A549 (cell line): Measurements from ENCODE around the gene CDKN2A.

ENCODE experiments used
- CBX8 ChIP-seq: fragments of 200-600 bp; sonication (generic); IDR thresholded peaks from 2 replicates; pipeline ENCODE4 v1.6.1; 2016
- JUN ChIP-seq, 2 experiments: fragments of >200 bp; sonication (Bioruptor Twin); formaldehyde crosslinking; IDR thresholded peaks; 2 replicates in 1 of 2; 3 replicates in 1 of 2; pipeline ENCODE4 v1.6.1; 2016 to 2017
- NFE2L2 ChIP-seq: fragments of 150-350 bp; conservative IDR thresholded peaks from 2 replicates; pipeline ENCODE4 v1.6.1; 2014; ENCODE audit warnings: low read length
- POLR2A ChIP-seq: IDR thresholded peaks from 2 replicates; pipeline ENCODE4 v1.6.1; 2012; ENCODE audit warnings: mild to moderate bottlenecking, low read length
- TFCP2L1 ChIP-seq: fragments of 250-450 bp; sonication (Bioruptor Pico); IDR thresholded peaks from 2 replicates; pipeline ENCODE4 v1.5.0; 2021; ENCODE audit warnings: mild to moderate bottlenecking
- TF ChIP-seq, protein P1 (sequence below): fragments of >200 bp; sonication (Bioruptor Twin); formaldehyde crosslinking; IDR thresholded peaks from 3 replicates; pipeline ENCODE4 v1.5.1; 2016
- TF ChIP-seq, protein P2 (sequence below): IDR thresholded peaks from 2 replicates; pipeline ENCODE4 v1.6.1; 2012

DNA sequence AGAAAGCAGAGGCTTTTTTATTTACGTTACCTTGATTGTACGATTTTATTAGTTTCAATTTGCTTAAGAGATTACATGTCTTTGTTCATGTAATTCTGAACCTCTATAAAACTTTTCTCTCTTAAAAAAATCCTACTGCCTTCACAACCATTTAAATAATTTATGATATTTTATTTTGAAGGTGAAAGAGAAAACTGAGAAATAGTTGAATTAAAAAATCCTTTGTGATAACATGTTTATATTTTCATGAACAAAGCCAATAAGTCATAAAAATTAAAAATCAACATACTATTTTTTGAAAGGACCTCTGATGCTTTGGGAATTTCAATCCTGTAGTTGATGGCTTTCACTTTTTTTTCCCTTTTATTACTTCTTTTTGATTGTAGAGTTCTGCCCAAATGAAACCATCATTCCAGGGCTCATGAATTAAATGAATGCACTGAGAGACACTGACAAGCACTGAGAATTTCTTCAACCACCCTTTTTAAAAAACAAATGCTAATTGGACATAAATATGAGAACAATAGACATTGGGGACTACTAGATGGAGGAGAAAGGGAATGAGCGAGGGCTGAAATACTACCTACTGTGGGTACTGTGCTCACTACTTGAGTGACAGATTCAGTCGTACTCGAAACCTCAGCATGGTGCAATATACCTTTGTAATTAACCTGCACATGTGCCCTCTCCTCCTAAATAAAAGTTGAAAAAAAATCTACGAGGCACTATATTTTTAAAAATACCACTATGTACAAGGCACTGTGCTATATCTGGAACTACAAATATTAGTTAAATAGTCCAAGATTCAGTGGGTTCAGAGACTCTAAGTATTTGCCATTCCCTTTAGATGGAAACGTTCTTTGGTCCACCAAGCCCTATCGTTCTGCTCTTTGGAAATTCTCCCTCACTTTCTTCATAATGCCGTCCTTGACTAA is 5.9 kb downstream of the CDKN2A start:
- TF ChIP-seq, protein P1, sequence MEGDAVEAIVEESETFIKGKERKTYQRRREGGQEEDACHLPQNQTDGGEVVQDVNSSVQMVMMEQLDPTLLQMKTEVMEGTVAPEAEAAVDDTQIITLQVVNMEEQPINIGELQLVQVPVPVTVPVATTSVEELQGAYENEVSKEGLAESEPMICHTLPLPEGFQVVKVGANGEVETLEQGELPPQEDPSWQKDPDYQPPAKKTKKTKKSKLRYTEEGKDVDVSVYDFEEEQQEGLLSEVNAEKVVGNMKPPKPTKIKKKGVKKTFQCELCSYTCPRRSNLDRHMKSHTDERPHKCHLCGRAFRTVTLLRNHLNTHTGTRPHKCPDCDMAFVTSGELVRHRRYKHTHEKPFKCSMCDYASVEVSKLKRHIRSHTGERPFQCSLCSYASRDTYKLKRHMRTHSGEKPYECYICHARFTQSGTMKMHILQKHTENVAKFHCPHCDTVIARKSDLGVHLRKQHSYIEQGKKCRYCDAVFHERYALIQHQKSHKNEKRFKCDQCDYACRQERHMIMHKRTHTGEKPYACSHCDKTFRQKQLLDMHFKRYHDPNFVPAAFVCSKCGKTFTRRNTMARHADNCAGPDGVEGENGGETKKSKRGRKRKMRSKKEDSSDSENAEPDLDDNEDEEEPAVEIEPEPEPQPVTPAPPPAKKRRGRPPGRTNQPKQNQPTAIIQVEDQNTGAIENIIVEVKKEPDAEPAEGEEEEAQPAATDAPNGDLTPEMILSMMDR = no peak
- no peak for TF ChIP-seq TFCP2L1 (CRISPR knock-in tag)
- TF ChIP-seq CBX8 = no peak
- TF ChIP-seq JUN (IDR thresholded peaks at IDR 0.05) = no peak
- no peak for TF ChIP-seq NFE2L2
- no peak for TF ChIP-seq POLR2A
- TF ChIP-seq, protein P2, sequence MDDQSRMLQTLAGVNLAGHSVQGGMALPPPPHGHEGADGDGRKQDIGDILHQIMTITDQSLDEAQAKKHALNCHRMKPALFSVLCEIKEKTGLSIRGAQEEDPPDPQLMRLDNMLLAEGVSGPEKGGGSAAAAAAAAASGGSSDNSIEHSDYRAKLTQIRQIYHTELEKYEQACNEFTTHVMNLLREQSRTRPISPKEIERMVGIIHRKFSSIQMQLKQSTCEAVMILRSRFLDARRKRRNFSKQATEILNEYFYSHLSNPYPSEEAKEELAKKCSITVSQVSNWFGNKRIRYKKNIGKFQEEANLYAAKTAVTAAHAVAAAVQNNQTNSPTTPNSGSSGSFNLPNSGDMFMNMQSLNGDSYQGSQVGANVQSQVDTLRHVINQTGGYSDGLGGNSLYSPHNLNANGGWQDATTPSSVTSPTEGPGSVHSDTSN = no peak
